Lung microvascular endothelial cell (primary cell): ENCODE data around the gene PRICKLE2. TPM values are rescaled to one million over a fixed set of nuclear protein-coding genes. Genes with fewer than 3 reads are reported as not detected.
"Not testable (repeated sequence)": the region's sequence is repeated elsewhere in the genome, so short reads cannot be mapped to it uniquely, and the experiment has no call there.

ENCODE experiments used
- DNase-seq, 2 donors: peaks; one replicate each; pipeline versions ENCODE4 v3.0.0 to v3.0.0-alpha.2; 2010; ENCODE audit warnings: low read depth in 2 of 2
- total RNA-seq: library from RNA; depleted of rRNA; stranded (reverse); fragments of >200 nt; gene quantifications from 2 replicates; pipeline ENCODE4 v1.2.1, GENCODE V29; 2014

The PRICKLE2 gene
- total RNA-seq, 1 donor from 2014 or later = 1.6 TPM

DNA sequence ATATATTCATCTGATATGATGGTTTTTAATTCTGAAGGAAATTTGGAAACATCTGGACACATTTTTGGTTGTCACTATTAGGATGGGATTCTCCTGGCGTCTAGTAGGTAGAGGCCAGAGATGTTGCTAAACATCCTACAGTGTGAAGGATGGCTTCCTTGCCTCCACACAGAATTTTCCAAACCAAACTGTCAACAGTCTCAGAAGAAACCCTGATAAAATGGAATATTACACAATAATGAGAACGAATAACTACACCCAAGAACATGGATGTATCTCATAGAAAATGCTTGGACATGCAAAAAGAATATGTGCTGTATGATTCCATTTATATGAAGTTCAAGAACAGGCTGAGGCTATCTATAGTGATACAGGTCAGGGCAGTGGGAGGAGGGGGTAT lies 122.1 kb downstream of the PRICKLE2 start:
- no peak for DNase-seq

DNA sequence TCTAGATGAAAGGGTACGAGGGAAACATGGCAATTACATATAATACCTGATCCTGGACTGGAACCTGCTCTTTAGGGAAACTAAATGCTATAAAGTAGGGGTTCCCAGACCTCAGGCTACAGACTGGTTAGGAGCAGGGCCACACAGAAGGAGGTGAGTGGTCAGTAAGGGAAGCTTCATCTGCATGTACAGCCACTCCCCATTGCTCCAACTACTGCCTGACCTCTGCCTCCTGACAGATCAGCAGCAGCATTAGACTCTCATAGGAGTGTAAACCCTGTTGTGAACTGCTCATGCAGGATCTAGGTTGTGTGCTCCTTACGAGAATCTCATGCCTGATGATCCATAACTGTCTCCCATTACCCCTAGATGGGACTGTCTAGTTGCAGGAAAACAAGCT lies 123.1 kb downstream of the PRICKLE2 start:
- DNase-seq = no peak

DNA sequence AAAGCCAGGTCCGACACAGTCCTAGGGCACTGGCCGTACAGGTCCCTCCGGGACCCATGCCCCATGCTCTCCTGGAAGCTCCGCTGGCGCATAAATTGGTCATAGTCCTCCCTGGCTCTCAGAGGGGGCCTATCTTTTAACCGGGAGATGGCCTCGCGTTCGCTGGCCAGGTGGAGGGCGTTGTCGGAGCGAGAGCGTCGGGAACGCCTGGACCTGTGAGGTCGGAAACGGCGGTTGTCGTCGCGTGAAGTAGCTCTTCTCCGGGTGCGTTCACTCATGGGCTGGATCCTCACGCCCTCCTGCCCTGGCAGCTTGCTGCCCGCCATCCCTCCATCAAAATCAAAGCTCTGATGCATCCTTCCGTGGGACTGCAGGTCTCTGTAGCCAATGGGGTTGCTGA lies 126.0 kb downstream of the PRICKLE2 start:
- no peak for DNase-seq

DNA sequence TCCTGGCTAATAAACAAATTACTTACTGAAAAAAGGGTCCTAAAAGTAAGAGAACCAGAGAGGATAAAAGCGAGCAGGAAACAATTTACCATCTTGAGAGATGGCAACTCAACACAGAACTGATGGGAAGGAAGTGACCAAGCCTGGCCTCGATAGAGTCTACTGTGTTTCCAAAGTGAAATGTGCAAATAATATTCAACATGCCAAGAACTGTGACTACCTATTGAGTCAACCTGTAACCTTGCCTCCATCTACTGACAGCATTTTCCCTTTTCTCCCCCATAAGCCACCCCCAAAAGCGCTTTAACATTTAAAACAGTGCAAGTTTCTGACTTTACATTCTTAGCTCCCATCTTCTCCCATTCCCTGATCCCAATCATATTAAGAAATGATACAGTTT lies 126.6 kb downstream of the PRICKLE2 start:
- peak in 1 of 2 donors; percentile 30 for DNase-seq

DNA sequence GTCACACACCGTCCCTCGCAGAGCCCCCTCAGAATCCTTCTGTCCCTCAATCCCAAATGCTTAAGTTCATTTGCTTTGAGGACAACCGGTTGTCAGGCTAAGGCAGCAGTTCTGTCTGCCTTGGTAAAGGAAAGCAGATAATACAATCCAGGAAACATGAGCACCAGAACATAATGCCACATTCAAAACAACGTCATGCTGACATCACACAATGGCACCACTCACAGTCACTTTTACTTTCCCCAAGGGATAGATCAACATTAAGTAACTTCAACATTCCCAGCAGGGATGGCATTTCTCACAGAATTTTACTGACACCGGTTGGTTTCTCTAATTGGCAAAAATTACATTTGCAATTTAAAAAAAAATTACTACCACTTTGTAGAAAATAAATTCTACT lies 127.3 kb downstream of the PRICKLE2 start:
- DNase-seq = no peak

DNA sequence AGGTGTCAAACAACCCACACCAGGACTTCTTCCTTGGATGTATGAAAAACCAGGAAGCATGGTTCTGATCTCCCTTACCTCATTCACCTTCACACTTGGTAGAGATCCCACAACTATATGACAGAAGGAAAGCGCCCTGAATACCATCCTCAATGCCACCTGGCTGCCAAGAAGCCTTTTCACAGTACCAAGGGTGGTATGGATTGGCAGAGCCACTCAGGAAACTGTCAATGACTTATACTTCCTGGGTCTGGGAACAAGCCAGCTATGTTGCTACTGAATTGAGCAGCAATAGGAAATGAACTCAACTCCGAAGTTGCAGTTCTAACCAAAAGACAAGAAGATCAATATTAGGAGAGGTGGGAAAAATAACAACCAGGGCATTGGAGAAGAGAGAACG lies 129.5 kb downstream of the PRICKLE2 start:
- DNase-seq = peak in 1 of 2 donors; percentile 26

DNA sequence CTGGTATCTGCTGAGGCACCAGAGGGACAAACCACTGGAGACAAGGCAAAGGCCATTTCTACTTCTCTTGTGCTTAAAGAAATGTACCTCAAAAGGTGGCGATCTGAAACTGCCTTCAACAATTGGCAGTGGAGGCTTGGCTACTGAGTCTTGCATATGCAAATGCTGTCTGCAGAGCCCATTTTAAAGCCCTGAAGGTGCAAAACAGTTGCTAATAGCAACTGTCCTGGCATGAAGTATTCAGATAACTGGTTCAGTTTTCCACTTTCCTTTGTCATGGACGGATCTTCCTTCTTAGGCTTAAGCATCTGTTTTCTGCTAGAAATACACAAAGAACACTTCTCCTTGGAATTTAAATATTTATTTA lies 130.6 kb downstream of the PRICKLE2 start:
- DNase-seq = no peak

DNA sequence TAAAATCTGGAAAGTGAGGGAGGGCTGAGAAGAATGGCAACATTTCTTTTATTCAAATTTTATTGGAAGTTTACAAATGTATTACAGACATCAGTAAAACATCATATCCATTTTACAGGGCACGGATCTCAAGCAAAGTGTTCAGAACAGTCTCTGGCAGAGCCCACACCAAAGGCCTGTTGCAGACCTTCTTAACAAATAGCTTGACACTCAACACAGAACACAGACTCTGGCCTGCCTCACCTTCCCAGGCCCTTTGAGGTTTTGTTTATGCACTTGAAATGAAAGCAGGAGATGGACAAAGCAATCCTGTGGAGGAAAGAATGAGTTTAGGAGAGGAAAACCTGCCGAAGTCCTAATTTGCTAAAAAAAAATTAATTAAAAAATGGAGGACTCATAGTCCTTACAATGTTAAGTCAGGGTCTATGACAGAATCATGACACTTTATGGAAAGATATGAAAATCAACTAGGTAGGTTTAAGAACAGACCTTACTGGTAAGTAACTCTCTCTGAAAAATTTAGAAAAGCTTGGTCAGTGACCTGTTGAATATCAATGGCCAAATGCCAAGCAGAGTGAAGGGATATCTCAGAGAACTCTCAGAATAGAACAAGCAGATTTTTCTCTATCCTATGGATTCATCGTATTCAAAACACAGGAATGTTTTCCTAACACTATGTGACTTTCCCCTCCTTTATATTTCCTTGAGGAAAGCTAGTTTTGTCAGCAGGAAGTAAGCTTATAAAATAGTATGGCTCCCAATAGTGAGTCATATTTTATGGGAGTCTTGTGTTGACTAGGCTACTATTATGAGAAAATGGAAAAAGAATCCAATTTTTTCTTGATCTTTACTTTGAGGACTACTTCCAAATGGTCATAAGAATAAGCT lies 131.2 kb downstream of the PRICKLE2 start:
- DNase-seq = peak in 1 of 2 donors; percentile 47

DNA sequence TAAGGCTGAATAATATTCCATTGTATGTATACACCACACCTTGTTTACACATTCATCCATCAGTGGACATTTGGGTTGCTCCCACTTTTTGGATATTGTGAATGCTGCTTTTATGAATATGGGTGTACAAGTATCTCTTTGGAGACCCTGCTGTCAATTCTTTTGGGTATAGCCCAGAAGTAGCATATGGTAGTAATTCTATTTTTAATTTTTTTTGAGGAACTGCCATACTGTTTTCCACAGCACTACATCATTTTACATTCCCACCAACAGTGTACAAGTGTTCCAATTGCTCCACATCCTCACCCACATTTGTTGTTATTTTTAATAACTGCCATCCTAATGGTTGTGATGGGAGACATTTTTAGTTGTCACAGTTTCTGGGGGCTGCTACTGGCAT lies 132.1 kb downstream of the PRICKLE2 start:
- DNase-seq = no peak

DNA sequence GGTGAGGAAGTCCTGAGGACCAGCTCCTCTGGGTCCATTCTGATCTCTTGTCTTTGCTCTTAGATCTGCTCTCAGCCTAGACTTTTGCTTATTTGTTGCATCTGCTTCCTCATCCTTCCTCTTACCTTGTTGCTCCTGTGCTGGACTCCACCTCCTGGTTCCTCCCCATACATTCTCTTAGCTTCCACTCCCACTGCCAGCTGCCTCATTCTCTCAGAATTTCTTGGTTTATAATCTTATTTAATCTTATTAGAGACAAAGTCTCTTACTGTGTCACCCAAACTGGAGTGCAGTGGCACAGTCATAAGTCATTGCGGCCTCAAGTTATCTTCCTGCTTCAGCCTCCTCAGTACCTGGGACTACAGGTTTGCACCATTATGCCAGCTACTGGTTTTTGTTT lies 133.8 kb downstream of the PRICKLE2 start:
- no peak for DNase-seq

DNA sequence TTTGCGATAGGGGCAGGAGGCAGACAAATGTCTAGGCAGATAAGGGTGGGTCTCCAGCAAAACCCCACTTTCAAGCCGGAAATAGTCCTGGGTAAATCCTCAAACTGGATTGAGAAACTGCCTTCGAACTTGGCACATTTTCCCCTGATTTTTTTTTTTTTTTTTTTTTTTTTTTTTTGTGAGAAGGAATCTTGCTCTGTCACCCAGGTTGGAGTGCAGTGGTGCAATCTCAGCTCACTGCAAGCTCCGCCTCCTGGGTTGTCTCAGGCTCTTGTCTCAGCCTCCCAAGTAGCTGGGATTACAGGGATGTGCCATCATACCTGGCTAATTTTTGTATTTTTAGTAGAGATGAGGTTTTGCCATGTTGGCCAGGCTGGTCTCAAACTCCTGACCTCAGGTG lies 135.9 kb downstream of the PRICKLE2 start:
- DNase-seq = not testable (repeated sequence)

DNA sequence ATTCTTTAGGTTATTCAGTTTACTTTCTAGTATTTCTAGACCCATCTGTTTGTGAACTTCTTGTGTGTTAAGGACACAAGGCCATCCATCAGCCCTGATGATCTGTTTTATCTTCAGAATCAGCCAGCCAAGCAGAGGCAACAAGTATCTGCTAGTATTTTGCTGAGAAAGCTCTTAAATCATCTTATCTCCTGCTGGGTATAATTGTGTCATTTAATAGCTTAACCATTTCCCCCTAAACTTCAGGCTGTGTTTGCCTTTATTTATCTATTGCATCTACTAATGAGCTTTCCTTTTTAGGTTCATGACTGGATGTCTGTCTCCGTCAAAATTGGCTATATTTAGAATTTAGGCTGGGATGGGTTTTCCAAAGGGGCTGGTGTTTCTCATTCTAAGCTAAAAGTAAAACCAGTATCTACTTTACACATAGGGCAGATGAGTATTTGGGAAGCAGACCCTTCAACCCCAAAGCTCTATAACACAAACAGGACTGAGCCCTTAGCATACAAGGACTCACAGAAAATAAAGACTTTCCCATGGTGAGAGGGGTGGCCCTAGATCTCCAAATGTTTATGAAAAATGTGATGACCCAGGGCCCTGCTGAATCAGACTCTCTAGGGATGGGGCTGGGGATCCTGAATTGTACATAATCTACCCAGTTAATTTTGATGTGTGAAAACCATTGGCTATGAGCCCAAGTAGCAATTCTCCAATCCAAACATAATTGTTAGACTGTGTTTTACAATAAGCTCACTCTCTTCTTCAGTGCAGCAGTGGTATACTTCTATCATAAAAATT lies 136.7 kb downstream of the PRICKLE2 start:
- DNase-seq = no peak

DNA sequence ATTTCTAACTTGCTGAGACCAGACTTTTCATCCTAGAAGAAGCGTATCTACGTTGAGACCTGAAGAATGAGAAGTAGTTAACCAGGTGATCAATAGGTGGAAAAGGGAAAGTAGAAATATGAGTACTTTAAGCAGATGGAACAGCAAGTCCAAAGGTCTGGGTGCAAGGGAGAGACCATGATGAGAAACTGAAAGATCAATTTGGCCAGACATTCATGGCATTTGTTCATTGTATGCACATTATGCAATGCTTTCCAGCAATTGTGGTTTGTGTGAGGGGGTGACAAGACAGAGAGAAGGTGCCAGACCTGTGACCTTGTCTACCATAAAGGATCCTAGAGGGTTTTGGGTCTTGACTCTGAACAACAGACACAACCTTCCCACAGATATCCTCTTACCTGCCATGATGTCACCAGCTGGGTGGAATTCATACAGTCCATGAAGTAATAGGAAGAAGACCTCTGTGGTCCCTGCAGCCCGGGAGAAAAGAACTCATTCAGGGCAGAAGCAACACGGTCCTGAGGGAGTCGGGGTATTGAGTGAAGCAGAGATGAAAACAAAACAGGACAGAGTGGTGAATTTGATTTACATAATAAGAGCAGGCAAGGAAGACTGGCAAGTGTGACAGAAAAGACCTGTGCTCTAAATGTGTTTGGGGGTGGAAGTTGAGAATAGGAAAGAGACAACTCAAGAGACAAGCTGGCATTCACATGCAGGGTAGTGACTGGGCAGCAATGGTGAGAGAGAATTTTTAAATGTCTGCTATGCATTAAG lies 138.6 kb downstream of the PRICKLE2 start:
- DNase-seq = no peak

DNA sequence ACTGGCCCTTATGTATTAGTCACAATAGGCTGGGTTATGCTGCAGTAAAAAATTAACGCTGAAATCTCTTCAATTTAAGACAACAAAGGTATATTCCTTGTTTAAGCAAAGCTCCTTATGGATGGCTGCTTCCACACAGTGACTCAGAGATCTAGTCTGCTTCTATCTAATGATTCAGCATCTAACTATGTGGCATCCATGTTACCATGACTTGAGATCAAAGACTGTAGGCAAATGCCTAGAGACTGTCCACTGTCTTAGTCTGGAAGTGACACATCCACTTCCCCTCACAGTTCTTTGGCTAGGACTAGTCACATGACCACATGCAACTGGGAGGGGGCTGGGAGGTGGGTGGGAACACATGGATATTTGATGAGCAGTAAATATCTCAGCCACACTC lies 140.6 kb downstream of the PRICKLE2 start:
- DNase-seq = peak in 1 of 2 donors; percentile 51

DNA sequence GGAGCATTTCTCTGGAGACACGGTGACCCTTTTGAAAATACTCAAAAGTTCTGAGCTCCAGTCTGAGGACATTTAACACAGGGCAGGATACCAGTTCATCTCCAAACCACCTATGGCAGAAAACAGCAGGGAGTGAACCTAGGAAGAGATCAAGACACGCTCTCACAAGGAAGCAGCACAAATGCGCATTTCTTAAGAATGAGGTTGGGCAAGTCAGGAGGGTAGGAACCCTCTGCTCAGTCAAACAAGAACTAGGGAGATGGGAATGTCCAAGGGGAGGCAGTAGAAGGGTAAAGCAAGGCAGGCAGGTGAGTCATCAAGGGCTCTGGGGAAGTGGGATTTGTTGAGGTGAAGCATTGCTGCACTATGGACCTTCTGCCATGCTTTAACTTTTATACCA lies 141.7 kb downstream of the PRICKLE2 start:
- no peak for DNase-seq

DNA sequence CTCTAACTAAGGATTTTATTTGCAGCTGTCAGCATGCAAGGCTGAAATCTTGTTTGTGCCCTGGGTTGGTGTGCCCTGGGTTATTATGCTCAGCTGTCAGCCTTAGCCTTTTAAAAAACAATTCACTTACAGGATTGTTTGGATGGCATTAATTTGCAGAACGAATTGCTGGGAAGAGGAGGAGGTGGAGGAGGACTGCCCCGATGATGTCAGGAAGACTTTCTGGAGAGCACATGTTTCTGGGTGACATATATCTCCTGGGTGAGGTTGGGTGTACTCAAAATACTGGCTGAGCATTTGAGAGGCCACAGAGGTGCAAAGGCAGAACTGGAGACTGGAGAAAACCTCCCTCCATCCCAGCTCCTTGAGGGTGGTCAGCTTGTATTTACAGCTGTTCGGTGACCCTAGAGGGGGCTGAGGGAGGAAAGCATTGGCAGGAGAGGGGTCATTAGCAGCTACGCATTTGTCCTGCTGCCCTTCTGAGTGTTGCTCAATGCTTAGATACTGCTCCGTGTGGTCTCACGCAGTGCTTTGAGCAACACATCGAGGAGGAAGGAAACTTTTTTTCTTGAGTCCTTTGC lies 142.2 kb downstream of the PRICKLE2 start:
- DNase-seq = no peak

DNA sequence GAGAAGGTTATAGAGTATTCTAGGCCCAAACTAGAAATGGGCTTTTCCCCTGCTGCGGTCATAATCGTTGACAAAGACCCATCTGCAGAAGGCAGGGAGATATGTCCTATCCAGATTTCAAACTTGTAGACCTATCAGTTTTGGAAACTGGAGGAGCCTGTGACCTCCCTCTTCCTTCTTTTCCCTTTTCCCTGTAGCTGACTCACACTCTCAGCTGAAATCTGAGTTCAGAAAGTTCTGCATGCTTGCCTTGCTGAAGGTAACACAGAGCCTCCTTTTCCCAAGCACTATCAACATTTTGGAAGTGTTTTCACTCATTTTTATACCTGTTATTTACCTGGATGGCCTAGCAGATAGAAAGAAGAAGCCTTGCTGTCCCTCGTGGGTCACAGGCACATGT lies 142.9 kb downstream of the PRICKLE2 start:
- DNase-seq = no peak

DNA sequence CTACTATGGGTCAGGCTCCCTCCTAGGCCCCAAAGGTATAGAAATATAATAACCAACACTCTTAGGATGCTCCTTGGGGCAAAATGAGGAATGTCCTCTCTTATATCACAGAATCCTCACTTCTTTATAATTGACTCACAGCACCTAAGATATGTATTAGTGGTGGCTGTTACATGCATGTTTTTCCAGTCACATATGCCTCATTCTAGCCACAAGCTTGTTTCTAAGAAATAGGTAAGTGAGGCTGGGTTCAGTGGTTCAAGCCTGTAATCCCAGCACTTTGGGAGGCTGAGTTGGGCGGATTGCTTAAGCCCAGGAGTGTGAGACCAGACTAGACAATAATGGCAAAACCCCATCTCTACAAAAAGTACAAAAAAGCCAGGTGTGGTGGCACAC lies 144.0 kb downstream of the PRICKLE2 start:
- DNase-seq = no peak

DNA sequence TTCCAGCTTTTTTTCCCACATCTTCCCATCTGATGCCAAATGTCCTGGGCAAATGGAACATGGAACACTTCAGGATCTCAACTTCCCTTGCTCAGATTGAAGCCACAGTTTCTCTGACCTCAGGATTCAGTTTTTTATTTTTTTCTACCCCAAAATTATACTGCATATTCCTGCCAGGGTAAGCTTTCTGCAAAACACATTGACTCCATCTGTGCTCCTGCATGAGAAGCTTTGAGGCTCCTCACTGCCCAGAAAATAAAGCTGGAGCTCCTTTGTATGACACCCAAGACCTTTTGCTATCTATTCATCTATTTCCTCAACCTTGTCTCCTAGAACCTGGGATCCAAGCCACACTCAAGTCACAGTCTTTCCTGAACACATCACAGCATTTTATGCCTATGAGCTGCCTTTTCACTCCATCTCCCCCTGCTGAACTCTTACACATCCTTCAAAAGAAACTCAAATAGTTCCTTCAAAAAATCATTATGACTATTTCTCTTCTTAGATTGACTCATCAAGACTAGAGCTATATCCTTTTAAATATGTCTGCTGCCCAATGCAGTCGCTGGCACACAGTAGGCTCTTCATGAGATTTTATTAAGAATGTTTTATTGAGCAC lies 144.5 kb downstream of the PRICKLE2 start:
- no peak for DNase-seq

DNA sequence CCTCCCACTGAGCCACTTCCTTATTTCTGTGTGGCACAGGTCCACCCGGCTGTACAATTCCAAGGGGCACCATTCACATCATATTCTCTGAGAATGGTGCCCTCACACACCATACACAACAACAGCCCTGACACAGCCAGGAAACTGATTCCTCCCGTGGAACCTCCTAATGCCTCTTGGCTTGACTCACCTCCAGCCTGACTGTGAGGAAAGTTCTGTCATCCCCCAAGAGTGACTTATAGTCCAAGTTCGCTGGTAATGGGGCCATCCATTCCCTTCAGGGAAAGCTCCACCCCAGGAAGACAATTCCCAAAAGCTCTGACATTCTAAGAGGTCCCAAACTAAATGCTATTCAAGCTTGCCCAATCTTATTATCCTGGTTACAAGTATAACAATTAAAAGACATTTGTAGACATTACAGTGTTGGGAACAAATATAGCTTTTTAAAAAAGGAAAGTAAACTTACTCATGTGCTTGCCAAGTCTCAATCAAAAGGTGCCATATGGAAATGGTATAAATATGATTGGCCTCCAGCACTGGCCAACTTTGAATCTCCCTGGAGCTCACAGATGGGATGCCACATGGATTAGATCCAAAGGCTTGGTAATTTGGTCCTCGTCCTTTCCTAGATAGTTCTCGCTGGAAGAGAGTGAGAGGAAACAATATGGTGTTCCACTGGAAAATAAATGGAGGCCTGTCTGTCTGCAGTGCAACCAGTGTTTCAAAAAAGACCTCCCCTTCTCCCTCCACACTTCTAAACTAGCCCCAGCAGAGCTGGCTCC lies 145.7 kb downstream of the PRICKLE2 start:
- DNase-seq = no peak
